ENCODE measurements around the gene NPRL2.

The NPRL2 gene

DNA sequence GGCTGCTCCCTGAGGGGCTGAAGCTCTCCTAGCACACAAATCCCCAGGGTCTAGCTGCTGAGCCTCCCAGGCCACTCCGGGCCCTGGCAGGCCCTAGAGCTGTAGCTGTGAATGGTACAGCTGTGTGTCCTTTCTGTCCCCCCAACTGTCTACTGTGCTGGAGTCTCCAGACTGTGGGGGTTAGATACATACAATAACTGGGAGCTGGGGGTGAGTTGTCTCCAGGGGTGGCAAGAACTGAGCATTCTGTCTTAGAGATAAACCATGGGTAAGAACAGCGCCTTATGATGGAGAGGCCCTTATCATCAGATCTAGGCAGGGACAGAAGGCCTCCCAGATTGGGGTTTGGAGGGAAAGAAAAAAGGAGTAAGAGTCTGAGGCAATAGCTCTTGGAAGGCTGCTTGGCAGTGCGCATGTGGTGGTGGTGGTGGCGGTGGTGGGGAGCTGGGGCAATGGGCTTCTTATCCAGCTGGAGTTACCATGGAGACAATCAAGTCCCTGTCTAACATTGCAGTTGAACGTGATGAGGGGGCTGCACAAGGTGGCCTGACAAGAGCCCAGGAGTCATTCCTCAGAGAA is 3.7 kb upstream of the NPRL2 start:
- TF ChIP-seq ZBTB7A (IDR thresholded peaks at IDR 0.05; ENCODE audit: low read depth), result no peak
- no peak for TF ChIP-seq EP300 (IDR thresholded peaks at IDR 0.05; ENCODE audit: borderline replicate concordance)
- no peak for TF ChIP-seq TCF12 (IDR thresholded peaks at IDR 0.05; ENCODE audit: low read depth)
- no peak for TF ChIP-seq YY1 (IDR thresholded peaks at IDR 0.05; ENCODE audit: low read depth)
- TF ChIP-seq, protein P1, sequence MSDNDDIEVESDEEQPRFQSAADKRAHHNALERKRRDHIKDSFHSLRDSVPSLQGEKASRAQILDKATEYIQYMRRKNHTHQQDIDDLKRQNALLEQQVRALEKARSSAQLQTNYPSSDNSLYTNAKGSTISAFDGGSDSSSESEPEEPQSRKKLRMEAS (IDR thresholded peaks at IDR 0.05), result no peak
- TF ChIP-seq REST (IDR thresholded peaks at IDR 0.05; ENCODE audit: low read depth), result no peak
- no peak for TF ChIP-seq CREB1 (IDR thresholded peaks at IDR 0.05; ENCODE audit: low read depth)
- TF ChIP-seq TAF1 (IDR thresholded peaks at IDR 0.05; ENCODE audit: low read depth), result no peak
- no peak for TF ChIP-seq RAD21 (IDR thresholded peaks at IDR 0.05; ENCODE audit: low read depth)
- TF ChIP-seq, protein P2, sequence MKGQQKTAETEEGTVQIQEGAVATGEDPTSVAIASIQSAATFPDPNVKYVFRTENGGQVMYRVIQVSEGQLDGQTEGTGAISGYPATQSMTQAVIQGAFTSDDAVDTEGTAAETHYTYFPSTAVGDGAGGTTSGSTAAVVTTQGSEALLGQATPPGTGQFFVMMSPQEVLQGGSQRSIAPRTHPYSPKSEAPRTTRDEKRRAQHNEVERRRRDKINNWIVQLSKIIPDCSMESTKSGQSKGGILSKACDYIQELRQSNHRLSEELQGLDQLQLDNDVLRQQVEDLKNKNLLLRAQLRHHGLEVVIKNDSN (IDR thresholded peaks at IDR 0.05), result no peak
- TF ChIP-seq CEBPB (IDR thresholded peaks at IDR 0.05), result no peak
- TF ChIP-seq NFIC (IDR thresholded peaks at IDR 0.05), result no peak
- no peak for TF ChIP-seq FOXM1 (IDR thresholded peaks at IDR 0.05; ENCODE audit: borderline replicate concordance, low read depth)
- TF ChIP-seq EGR1 (IDR thresholded peaks at IDR 0.05), result no peak
- no peak for TF ChIP-seq TEAD4 (IDR thresholded peaks at IDR 0.05)

DNA sequence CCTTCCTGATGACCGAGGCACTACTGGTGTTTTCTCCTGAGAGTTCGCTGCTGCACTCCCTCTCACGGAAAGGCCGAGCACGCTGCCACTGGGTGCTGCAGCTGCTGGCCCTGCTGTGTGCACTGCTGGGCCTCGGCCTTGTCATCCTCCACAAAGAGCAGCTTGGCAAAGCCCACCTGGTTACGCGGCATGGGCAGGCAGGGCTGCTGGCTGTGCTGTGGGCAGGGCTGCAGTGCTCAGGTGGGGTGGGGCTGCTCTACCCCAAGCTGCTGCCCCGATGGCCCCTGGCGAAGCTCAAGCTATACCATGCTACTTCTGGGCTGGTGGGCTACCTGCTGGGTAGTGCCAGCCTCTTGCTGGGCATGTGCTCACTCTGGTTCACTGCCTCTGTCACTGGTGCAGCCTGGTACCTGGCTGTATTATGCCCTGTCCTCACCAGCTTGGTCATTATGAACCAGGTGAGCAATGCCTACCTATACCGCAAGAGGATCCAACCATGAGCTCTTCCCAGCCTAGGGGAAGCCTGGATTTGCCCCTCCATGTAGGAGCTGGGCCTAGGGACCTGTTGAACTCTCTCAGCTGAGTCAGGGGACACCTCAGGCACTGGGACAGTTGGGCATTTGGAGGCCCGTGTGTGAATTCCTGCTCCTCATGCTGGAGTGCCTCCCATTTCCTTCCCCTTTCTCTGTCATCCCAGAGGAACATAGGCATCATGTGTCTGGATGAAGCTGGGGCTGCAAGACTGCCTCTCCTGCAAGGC is 2.9 kb upstream of the NPRL2 start:
- TF ChIP-seq CEBPB (IDR thresholded peaks at IDR 0.05), result no peak
- no peak for TF ChIP-seq TAF1 (IDR thresholded peaks at IDR 0.05; ENCODE audit: low read depth)
- TF ChIP-seq FOXM1 (IDR thresholded peaks at IDR 0.05; ENCODE audit: borderline replicate concordance, low read depth), result no peak
- TF ChIP-seq, protein P2 (IDR thresholded peaks at IDR 0.05), result no peak
- no peak for TF ChIP-seq EGR1 (IDR thresholded peaks at IDR 0.05)
- TF ChIP-seq REST (IDR thresholded peaks at IDR 0.05; ENCODE audit: low read depth), result no peak
- TF ChIP-seq, protein P1 (IDR thresholded peaks at IDR 0.05), result no peak
- TF ChIP-seq RAD21 (IDR thresholded peaks at IDR 0.05; ENCODE audit: low read depth), result no peak
- TF ChIP-seq CREB1 (IDR thresholded peaks at IDR 0.05; ENCODE audit: low read depth), result no peak
- TF ChIP-seq TEAD4 (IDR thresholded peaks at IDR 0.05), result no peak
- no peak for TF ChIP-seq NFIC (IDR thresholded peaks at IDR 0.05)
- no peak for TF ChIP-seq TCF12 (IDR thresholded peaks at IDR 0.05; ENCODE audit: low read depth)
- no peak for TF ChIP-seq ZBTB7A (IDR thresholded peaks at IDR 0.05; ENCODE audit: low read depth)

GRCh38 chr3:50352781-50353180 is 2.2 kb upstream of the NPRL2 start:
- TF ChIP-seq YY1 (IDR thresholded peaks at IDR 0.05; ENCODE audit: low read depth) (no peak), NFIC (IDR thresholded peaks at IDR 0.05) (no peak), CREB1 (IDR thresholded peaks at IDR 0.05; ENCODE audit: low read depth) (no peak), RAD21 (IDR thresholded peaks at IDR 0.05; ENCODE audit: low read depth) (no peak), EGR1 (IDR thresholded peaks at IDR 0.05) (no peak)

- no peak for TF ChIP-seq FOXM1 (IDR thresholded peaks at IDR 0.05; ENCODE audit: borderline replicate concordance, low read depth)
- TF ChIP-seq, protein P2 (IDR thresholded peaks at IDR 0.05), result no peak
- TF ChIP-seq NFIC (IDR thresholded peaks at IDR 0.05), result no peak
- no peak for TF ChIP-seq CREB1 (IDR thresholded peaks at IDR 0.05; ENCODE audit: low read depth)
- TF ChIP-seq TAF1 (IDR thresholded peaks at IDR 0.05; ENCODE audit: low read depth), result no peak
These were observed 735 bp upstream of the NPRL2 start for GRCh38 chr3:50351323-50351697.

DNA sequence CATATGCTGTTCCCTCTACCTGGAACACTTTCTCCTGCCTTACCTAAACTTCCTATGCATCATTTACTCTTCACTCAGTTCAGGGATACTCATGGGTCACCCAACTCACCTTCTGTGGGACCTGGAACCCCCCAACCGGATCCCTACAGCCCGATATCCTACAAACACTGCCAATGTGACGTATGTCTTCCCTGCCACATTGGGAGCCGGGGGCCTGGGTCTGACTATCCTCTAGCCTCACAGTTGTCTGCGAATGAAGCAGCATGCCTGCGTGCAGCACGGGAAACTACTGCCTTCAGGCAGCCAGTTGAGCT is 405 bp downstream of the NPRL2 start:
- TF ChIP-seq CREB1 (IDR thresholded peaks at IDR 0.05; ENCODE audit: low read depth) (no peak), TAF1 (IDR thresholded peaks at IDR 0.05; ENCODE audit: low read depth) (no peak), FOXM1 (IDR thresholded peaks at IDR 0.05; ENCODE audit: borderline replicate concordance, low read depth) (no peak), REST (IDR thresholded peaks at IDR 0.05; ENCODE audit: low read depth) (no peak), EGR1 (IDR thresholded peaks at IDR 0.05) (no peak), ZBTB7A (IDR thresholded peaks at IDR 0.05; ENCODE audit: low read depth) (no peak), TCF12 (IDR thresholded peaks at IDR 0.05; ENCODE audit: low read depth) (no peak), TEAD4 (IDR thresholded peaks at IDR 0.05) (no peak), EP300 (IDR thresholded peaks at IDR 0.05; ENCODE audit: borderline replicate concordance) (no peak), NFIC (IDR thresholded peaks at IDR 0.05) (no peak), CEBPB (IDR thresholded peaks at IDR 0.05) (no peak), YY1 (IDR thresholded peaks at IDR 0.05; ENCODE audit: low read depth) (no peak), RAD21 (IDR thresholded peaks at IDR 0.05; ENCODE audit: low read depth) (no peak)
- TF ChIP-seq, protein P2 (IDR thresholded peaks at IDR 0.05), result no peak
- TF ChIP-seq, protein P1 (IDR thresholded peaks at IDR 0.05), result no peak

Data from Ishikawa (cell line).